GM21737 (cell line): ENCODE measurements around the gene TSSK6.

ENCODE experiments used
- ATAC-seq: cut with Tn5 transposase; IDR thresholded peaks from one replicate; pipeline ENCODE4 v1.9.1; 2021; ENCODE audit warnings: mild to moderate bottlenecking, moderate library complexity; ENCODE audit not compliant: unreplicated experiment

TSSK6 gene

GRCh38 chr19:19465436-19466070, 49.8 kb downstream of the TSSK6 start:
- ATAC-seq = no peak

DNA sequence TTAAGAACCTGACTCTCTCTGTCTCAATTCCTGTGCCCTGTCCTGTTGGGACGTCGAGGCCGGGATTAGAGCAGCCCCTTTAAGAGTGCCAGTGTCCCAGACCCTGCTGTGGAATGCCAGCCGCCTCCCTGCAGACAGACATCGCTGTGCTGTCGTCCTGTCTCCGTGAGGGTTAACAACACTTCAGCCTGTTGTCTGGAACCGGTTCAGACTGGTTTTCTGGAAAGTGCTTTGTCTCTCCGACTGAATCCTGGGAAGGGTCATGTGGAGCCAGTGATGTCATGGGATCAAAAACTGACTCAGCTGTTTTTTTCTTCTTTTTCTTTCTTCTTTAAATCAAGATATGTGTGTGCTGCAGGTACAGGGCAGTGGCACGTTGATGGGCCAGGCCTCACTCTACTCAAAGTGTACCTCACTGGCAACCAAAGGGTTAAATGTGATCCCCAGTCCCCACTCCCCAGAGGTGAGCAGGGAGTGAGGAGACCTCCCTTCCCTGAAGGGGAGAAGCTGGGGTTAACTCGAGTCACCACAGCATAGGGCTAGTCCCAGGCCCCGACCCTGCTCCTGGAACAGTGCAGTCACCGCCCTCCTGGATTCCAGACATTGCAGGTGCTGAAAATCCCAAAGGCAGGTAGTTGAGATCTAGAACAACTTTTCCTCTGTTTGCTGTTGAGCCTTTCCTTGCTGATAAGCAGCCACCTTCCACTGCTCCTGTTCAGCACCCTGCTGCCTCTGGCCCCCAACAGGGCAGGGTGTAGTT, 50.8 kb downstream of the TSSK6 start:
- ATAC-seq = no peak
